GM20431 (cell line): ENCODE data around the gene AOC2.
"Not testable (repeated sequence)": the region's sequence is repeated elsewhere in the genome, so short reads cannot be mapped to it uniquely, and the experiment has no call there.

Experiments
- in situ Hi-C: fragments of 300-500 bp; cut with MseI, MboI; formaldehyde crosslinking; loops from one replicate; pipeline ENCODE4 v1.15.0; 2020; ENCODE audit warnings: low sequenced_read_pairs; ENCODE audit not compliant: unreplicated experiment

AOC2 gene

GRCh38 chr17:42878123-42878880 is 33.9 kb downstream of the AOC2 start:
- in situ Hi-C loops = no loop called here

GRCh38 chr17:42878924-42879595 is 34.7 kb downstream of the AOC2 start:
- in situ Hi-C loops = no loop called here

GRCh38 chr17:42879596-42879985 is 35.2 kb downstream of the AOC2 start:
- in situ Hi-C loops = no loop called here

- in situ Hi-C loops = no loop called here
Observed at GRCh38 chr17:42880776-42881310, 36.5 kb downstream of the AOC2 start.

GRCh38 chr17:42881706-42882105 is 37.3 kb downstream of the AOC2 start:
- in situ Hi-C loops = not testable (repeated sequence)

- in situ Hi-C loops = no loop called here
Observed at GRCh38 chr17:42882166-42882565, 37.8 kb downstream of the AOC2 start.

GRCh38 chr17:42883802-42884558 is 39.6 kb downstream of the AOC2 start:
- in situ Hi-C loops = no loop called here

GRCh38 chr17:42885806-42886205 is 41.4 kb downstream of the AOC2 start:
- in situ Hi-C loops = not testable (repeated sequence)

- in situ Hi-C loops = no loop called here
Observed at GRCh38 chr17:42886283-42887176, 42.1 kb downstream of the AOC2 start.

- in situ Hi-C loops = no loop called here
Observed at GRCh38 chr17:42889809-42890208, 45.4 kb downstream of the AOC2 start.

- in situ Hi-C loops = no loop called here
Observed at GRCh38 chr17:42891539-42892152, 47.3 kb downstream of the AOC2 start.

GRCh38 chr17:42893359-42893758 is 49.0 kb downstream of the AOC2 start:
- in situ Hi-C loops = no loop called here

GRCh38 chr17:42894283-42895184 is 50.2 kb downstream of the AOC2 start:
- in situ Hi-C loops = no loop called here

GRCh38 chr17:42895185-42895555 is 50.8 kb downstream of the AOC2 start:
- in situ Hi-C loops = no loop called here

- in situ Hi-C loops = no loop called here
Observed at GRCh38 chr17:42898147-42898811, 53.9 kb downstream of the AOC2 start.

GRCh38 chr17:42899981-42900380 is 55.6 kb downstream of the AOC2 start:
- in situ Hi-C loops = not testable (repeated sequence)
